RWPE1 (cell line): ENCODE results near the gene ARHGEF25.
A peak's percentile ranks its signal among the peaks of the same experiment; 100 is the strongest.
"Not testable (repeated sequence)": the region's sequence is repeated elsewhere in the genome, so short reads cannot be mapped to it uniquely, and the experiment has no call there.

ENCODE experiments used
- CTCF ChIA-PET: fragments of 350-600 bp; sonication (Branson Sonifier 250); formaldehyde crosslinking; extraction: SDS; loops from one replicate; lab custom pipeline; 2021; lab: Yijun Ruan, JAX
- POLR2A ChIA-PET: fragments of 400-600 bp; formaldehyde crosslinking; extraction: SDS; loops from one replicate; lab custom pipeline; 2020; ENCODE audit warnings: antibody characterized with exemption; ENCODE audit not compliant: low non-redundant PET; lab: Yijun Ruan, JAX
- DNase-seq: peaks from one replicate; pipeline ENCODE4 v3.0.0; 2012; ENCODE audit warnings: low spot score
- H3K27ac ChIP-seq: fragments of 450-650 bp; 2 replicates; pipeline ENCODE4 v1.5.1; 2017
- CTCF ChIP-seq: fragments of 450-650 bp; conservative IDR thresholded peaks from 2 replicates; pipeline ENCODE4 v1.5.1; 2017; ENCODE audit warnings: low read depth, mild to moderate bottlenecking

Gene ARHGEF25

GRCh38 chr12:57655541-57656240 is 44.5 kb downstream of the ARHGEF25 start:
- no peak for TF ChIP-seq CTCF
- POLR2A ChIA-PET = no interaction called here
- H3K27ac ChIP-seq = no peak overlapping the region
- DNase-seq = no peak
- CTCF ChIA-PET = interaction anchor here (0.6 kb wide), 4 partner anchors 13 to 51 kb away, joined by 3 to 7 read pairs (median 4); partner anchors contain the start of genes B4GALNT1 and DTX3

- CTCF ChIA-PET = interaction anchor here (0.7 kb wide), 3 partner anchors 16 to 198 kb away, joined by 3 read pairs; partner anchors contain the start of gene B4GALNT1
- DNase-seq, POLR2A ChIA-PET, H3K27ac ChIP-seq: not testable (repeated sequence)
Measured at GRCh38 chr12:57656408-57656807, 45.2 kb downstream of the ARHGEF25 start.

GRCh38 chr12:57657744-57658143 is 46.5 kb downstream of the ARHGEF25 start:
- DNase-seq = peak; percentile 4
- POLR2A ChIA-PET = interaction anchor here (0.6 kb wide), 1 partner anchor 279 kb away, joined by 4 read pairs; no protein-coding TSS in a partner anchor
- no peak overlapping the region; the same call in 1 of the 2 replicates for H3K27ac ChIP-seq
- CTCF ChIA-PET = interaction anchor here (0.7 kb wide), 1 partner anchor 11 kb away, joined by 4 read pairs; no protein-coding TSS in a partner anchor
- no peak for TF ChIP-seq CTCF

- ChIA-PET POLR2A (no interaction called here), CTCF (interaction anchor here (0.7 to 1.5 kb wide), 2 partner anchors 76 to 1075 kb away, joined by 3 to 5 read pairs; no protein-coding TSS in a partner anchor)
- no peak for TF ChIP-seq CTCF
- no peak overlapping the region for H3K27ac ChIP-seq
- DNase-seq = no peak
Measured at GRCh38 chr12:57658890-57659289, 47.7 kb downstream of the ARHGEF25 start.

- ChIA-PET CTCF (interaction anchor here (0.7 to 1.0 kb wide), 2 partner anchors 121 to 296 kb away, joined by 3 to 4 read pairs; partner anchors contain the start of gene TSFM), POLR2A (no interaction called here)
- no peak for TF ChIP-seq CTCF
- DNase-seq = no peak
- H3K27ac ChIP-seq = no peak overlapping the region
Measured at GRCh38 chr12:57661376-57661775, 50.1 kb downstream of the ARHGEF25 start.

GRCh38 chr12:57665066-57665820 is 54.0 kb downstream of the ARHGEF25 start:
- H3K27ac ChIP-seq, DNase-seq, POLR2A ChIA-PET, CTCF ChIA-PET: not testable (repeated sequence)
